Measurements from ENCODE around the gene EPAS1. TPM values are rescaled to one million over a fixed set of nuclear protein-coding genes. Genes with fewer than 3 reads are reported as not detected.

The EPAS1 gene
- total RNA-seq, 1 experiment from 2014 or later, result 55.9 TPM

DNA sequence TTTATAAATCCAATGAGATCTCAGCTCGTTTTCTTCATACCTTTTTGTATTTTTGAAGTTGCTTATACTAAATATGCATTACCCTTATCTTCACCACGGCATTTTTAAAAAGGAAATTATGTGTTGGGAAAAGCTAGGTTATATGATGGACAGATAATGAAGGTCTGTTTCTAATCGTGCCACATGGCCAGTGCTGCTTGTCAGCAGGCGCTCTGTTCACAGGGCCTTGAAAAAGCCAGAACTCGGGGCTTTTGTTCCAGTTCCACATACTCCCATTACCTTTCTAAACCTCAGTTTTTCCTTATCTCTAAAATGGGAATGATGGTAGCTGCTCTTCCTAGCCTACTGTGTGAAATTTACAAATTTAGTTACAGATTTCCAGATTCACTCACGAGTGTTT is 42.0 kb downstream of the EPAS1 start:
- RAD21 ChIA-PET (ENCODE audit: low non-redundant PET in 1 of 2, low total read pairs in 2 of 2, uncharacterized antibody in 2 of 2, unreplicated experiment in 2 of 2), result no interaction called here

More for the DNA sequence above, 42.0 kb downstream of the EPAS1 start:
- Histone ChIP-seq H2AFZ (ENCODE audit: low read depth, low read length, poor library complexity, severe bottlenecking) (no peak overlapping the region), H3K9me2 (ENCODE audit: insufficient read depth) (no peaks in the 10 kb centered on the region), H3K4me1 (ENCODE audit: control insufficient read depth in 1 of 2, insufficient read depth in 2 of 2, low read length in 2 of 2) (peaks cover 0 to 2% of the 10 kb centered on the region in 2 experiments; a peak in 1 of 4 replicates), H3K9ac (ENCODE audit: low read length) (no peak overlapping the region), H3K4me3 (replicated peaks in 1 of 2; ENCODE audit: low read depth in 1 of 2, low read length in 2 of 2) (no peak overlapping the region), H3K27ac (ENCODE audit: low read depth, low read length) (no peak overlapping the region), H3K9me3 (ENCODE audit: control insufficient read depth in 1 of 2, insufficient read depth in 1 of 2, low read depth in 1 of 2, low read length in 2 of 2) (no peaks in the 10 kb centered on the region), H3K27me3 (ENCODE audit: insufficient read depth, low read length) (no peaks in the 10 kb centered on the region), H3K79me2 (ENCODE audit: insufficient read depth, low read length) (peaks cover 5% of the 10 kb centered on the region; the same call in 1 of the 2 replicates), H4K20me1 (ENCODE audit: insufficient read depth) (no peaks in the 10 kb centered on the region), H3K36me3 (ENCODE audit: control insufficient read depth in 1 of 2, insufficient read depth in 2 of 2, low read length in 2 of 2) (no peaks in the 10 kb centered on the region), H3K4me2 (ENCODE audit: low read length) (no peak overlapping the region)
- no peak for ATAC-seq
- ChIA-PET CTCF (no interaction called here), POLR2A (no interaction called here)
- DNase-seq (ENCODE audit: low read depth, low spot score), result no peak
- no peak for TF ChIP-seq CBX3 (IDR thresholded peaks at IDR 0.05; ENCODE audit: low read depth)
- TF ChIP-seq SRF (IDR thresholded peaks at IDR 0.05; ENCODE audit: low read depth), result no peak
- TF ChIP-seq SIN3A (IDR thresholded peaks at IDR 0.05; ENCODE audit: low read depth), result no peak
- TF ChIP-seq, protein P1, sequence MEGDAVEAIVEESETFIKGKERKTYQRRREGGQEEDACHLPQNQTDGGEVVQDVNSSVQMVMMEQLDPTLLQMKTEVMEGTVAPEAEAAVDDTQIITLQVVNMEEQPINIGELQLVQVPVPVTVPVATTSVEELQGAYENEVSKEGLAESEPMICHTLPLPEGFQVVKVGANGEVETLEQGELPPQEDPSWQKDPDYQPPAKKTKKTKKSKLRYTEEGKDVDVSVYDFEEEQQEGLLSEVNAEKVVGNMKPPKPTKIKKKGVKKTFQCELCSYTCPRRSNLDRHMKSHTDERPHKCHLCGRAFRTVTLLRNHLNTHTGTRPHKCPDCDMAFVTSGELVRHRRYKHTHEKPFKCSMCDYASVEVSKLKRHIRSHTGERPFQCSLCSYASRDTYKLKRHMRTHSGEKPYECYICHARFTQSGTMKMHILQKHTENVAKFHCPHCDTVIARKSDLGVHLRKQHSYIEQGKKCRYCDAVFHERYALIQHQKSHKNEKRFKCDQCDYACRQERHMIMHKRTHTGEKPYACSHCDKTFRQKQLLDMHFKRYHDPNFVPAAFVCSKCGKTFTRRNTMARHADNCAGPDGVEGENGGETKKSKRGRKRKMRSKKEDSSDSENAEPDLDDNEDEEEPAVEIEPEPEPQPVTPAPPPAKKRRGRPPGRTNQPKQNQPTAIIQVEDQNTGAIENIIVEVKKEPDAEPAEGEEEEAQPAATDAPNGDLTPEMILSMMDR (IDR thresholded peaks at IDR 0.05 in 2 of 3, conservative IDR thresholded peaks at IDR 0.05 in 1 of 3; ENCODE audit: borderline replicate concordance in 1 of 3, insufficient read depth in 1 of 3, low read depth in 2 of 3, low read length in 2 of 3), result no peak
- no peak for TF ChIP-seq EZH2phosphoT487 (IDR thresholded peaks at IDR 0.05; ENCODE audit: borderline replicate concordance)
- TF ChIP-seq EZH2 (IDR thresholded peaks at IDR 0.05), result no peak
- TF ChIP-seq RAD21 (IDR thresholded peaks at IDR 0.05; ENCODE audit: low read depth), result no peak
- TF ChIP-seq ZNF274 (IDR thresholded peaks at IDR 0.05; ENCODE audit: low read depth, low read length), result no peak
- TF ChIP-seq YY1 (IDR thresholded peaks at IDR 0.05; ENCODE audit: extremely low read depth, insufficient replicate concordance, low read depth, low read length), result no peak
- TF ChIP-seq POLR2A (IDR thresholded peaks at IDR 0.05; ENCODE audit: borderline replicate concordance, extremely low read depth, insufficient read depth, insufficient read length), result no peak
- TF ChIP-seq EGR1 (IDR thresholded peaks at IDR 0.05; ENCODE audit: low read depth), result no peak
- TF ChIP-seq TCF7L2 (IDR thresholded peaks at IDR 0.05; ENCODE audit: borderline replicate concordance, extremely low read depth, insufficient read depth, insufficient read length), result no peak
- no peak for TF ChIP-seq FOSL1 (IDR thresholded peaks at IDR 0.05; ENCODE audit: low read depth)
- TF ChIP-seq SP1 (IDR thresholded peaks at IDR 0.05; ENCODE audit: low read depth), result no peak
- no peak for TF ChIP-seq ELF1 (IDR thresholded peaks at IDR 0.05; ENCODE audit: borderline replicate concordance, low read depth)
- TF ChIP-seq, protein P2, sequence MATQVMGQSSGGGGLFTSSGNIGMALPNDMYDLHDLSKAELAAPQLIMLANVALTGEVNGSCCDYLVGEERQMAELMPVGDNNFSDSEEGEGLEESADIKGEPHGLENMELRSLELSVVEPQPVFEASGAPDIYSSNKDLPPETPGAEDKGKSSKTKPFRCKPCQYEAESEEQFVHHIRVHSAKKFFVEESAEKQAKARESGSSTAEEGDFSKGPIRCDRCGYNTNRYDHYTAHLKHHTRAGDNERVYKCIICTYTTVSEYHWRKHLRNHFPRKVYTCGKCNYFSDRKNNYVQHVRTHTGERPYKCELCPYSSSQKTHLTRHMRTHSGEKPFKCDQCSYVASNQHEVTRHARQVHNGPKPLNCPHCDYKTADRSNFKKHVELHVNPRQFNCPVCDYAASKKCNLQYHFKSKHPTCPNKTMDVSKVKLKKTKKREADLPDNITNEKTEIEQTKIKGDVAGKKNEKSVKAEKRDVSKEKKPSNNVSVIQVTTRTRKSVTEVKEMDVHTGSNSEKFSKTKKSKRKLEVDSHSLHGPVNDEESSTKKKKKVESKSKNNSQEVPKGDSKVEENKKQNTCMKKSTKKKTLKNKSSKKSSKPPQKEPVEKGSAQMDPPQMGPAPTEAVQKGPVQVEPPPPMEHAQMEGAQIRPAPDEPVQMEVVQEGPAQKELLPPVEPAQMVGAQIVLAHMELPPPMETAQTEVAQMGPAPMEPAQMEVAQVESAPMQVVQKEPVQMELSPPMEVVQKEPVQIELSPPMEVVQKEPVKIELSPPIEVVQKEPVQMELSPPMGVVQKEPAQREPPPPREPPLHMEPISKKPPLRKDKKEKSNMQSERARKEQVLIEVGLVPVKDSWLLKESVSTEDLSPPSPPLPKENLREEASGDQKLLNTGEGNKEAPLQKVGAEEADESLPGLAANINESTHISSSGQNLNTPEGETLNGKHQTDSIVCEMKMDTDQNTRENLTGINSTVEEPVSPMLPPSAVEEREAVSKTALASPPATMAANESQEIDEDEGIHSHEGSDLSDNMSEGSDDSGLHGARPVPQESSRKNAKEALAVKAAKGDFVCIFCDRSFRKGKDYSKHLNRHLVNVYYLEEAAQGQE (IDR thresholded peaks at IDR 0.05; ENCODE audit: low read depth), result no peak
- TF ChIP-seq, protein P3, sequence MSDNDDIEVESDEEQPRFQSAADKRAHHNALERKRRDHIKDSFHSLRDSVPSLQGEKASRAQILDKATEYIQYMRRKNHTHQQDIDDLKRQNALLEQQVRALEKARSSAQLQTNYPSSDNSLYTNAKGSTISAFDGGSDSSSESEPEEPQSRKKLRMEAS (IDR thresholded peaks at IDR 0.05), result no peak
- no peak for TF ChIP-seq CEBPB (IDR thresholded peaks at IDR 0.05; ENCODE audit: low read depth)
- intact Hi-C loops (cut with micrococcal nuclease), result no loop called here
- BruUV-seq (replicated peaks), result no TSS peak

Measured in HCT116 (cell line).